HEK293 (cell line): ENCODE measurements around the gene SLC31A1.

Source experiments
- CTCF ChIA-PET: fragments of 350-600 bp; formaldehyde crosslinking; extraction: SDS; loops from one replicate; lab custom pipeline; 2021; ENCODE audit warnings: antibody characterized with exemption; lab: Yijun Ruan, JAX
- POLR2A ChIA-PET: fragments of 300-600 bp; formaldehyde crosslinking; extraction: SDS; loops from one replicate; lab custom pipeline; 2020; ENCODE audit warnings: antibody characterized with exemption, inconsistent platforms; lab: Yijun Ruan, JAX
- H3K27ac ChIP-seq: fragments of 200-500 bp; sonication (Bioruptor generic); 2 replicates; pipeline ENCODE4 v1.5.1; 2014; ENCODE audit warnings: low read depth, low read length, control low read depth, inconsistent platforms; ENCODE audit errors: extremely low read depth
- H3K36me3 ChIP-seq, 2 experiments: fragments of 200-500 bp in 1 of 2; sonication (Bioruptor generic) in 1 of 2; 1 replicate in 1 of 2; 2 replicates in 1 of 2; pipeline ENCODE4 v1.5.1; 2014 to 2017; ENCODE audit warnings: inconsistent platforms in 2 of 2, low read length in 2 of 2; ENCODE audit not compliant: control insufficient read depth in 2 of 2, insufficient read depth in 1 of 2
- H3K4me1 ChIP-seq: fragments of 200-500 bp; sonication (Bioruptor generic); 2 replicates; pipeline ENCODE4 v1.5.1; 2014; ENCODE audit warnings: mild to moderate bottlenecking, low read length, inconsistent platforms; ENCODE audit not compliant: control insufficient read depth, insufficient read depth
- H3K4me3 ChIP-seq: 2 replicates; pipeline ENCODE4 v1.5.1; 2011; ENCODE audit warnings: low read depth, mild to moderate bottlenecking, control low read depth, low read length, moderate library complexity
- H3K9me3 ChIP-seq: fragments of 200-500 bp; sonication (Bioruptor generic); 2 replicates; pipeline ENCODE4 v1.5.1; 2014; ENCODE audit warnings: low read depth, low read length, inconsistent platforms; ENCODE audit not compliant: control insufficient read depth, insufficient read depth
- GFI1B ChIP-seq: fragments of 450-650 bp; formaldehyde crosslinking; IDR thresholded peaks from 2 replicates; pipeline ENCODE4 v1.5.1; 2016; ENCODE audit warnings: missing biosample characterization, missing genetic modification characterization
- KLF9 ChIP-seq: fragments of 450-650 bp; formaldehyde crosslinking; IDR thresholded peaks from 2 replicates; pipeline ENCODE4 v1.5.1; 2016; ENCODE audit warnings: missing biosample characterization, missing genetic modification characterization, low read depth
- MYNN ChIP-seq: fragments of 450-650 bp; formaldehyde crosslinking; IDR thresholded peaks from 2 replicates; pipeline ENCODE4 v1.5.1; 2016; ENCODE audit warnings: missing biosample characterization, missing genetic modification characterization, borderline replicate concordance
- TRIM28 ChIP-seq: IDR thresholded peaks from 2 replicates; pipeline ENCODE4 v1.6.1; 2011; ENCODE audit warnings: low read length, control low read depth, borderline replicate concordance
- ZNF155 ChIP-seq: fragments of 450-650 bp; formaldehyde crosslinking; IDR thresholded peaks from 2 replicates; pipeline ENCODE4 v1.5.1; 2016; ENCODE audit warnings: missing biosample characterization, missing genetic modification characterization
- ZNF19 ChIP-seq: fragments of 450-650 bp; formaldehyde crosslinking; IDR thresholded peaks from 2 replicates; pipeline ENCODE4; 2016; ENCODE audit warnings: missing biosample characterization, missing genetic modification characterization, low read depth
- ZNF221 ChIP-seq: fragments of 450-650 bp; formaldehyde crosslinking; IDR thresholded peaks from 2 replicates; pipeline ENCODE4 v1.5.1; 2017; ENCODE audit warnings: missing biosample characterization, missing genetic modification characterization, borderline replicate concordance
- ZNF24 ChIP-seq: fragments of 450-650 bp; formaldehyde crosslinking; IDR thresholded peaks from 2 replicates; pipeline ENCODE4 v1.5.1; 2016; ENCODE audit warnings: missing biosample characterization, missing genetic modification characterization
- ZNF248 ChIP-seq: fragments of 450-650 bp; formaldehyde crosslinking; IDR thresholded peaks from 2 replicates; pipeline ENCODE4 v1.5.1; 2017; ENCODE audit warnings: missing biosample characterization, missing genetic modification characterization
- ZNF350 ChIP-seq: fragments of 450-650 bp; formaldehyde crosslinking; IDR thresholded peaks from 2 replicates; pipeline ENCODE4 v1.5.0; 2017; ENCODE audit warnings: missing biosample characterization, mild to moderate bottlenecking, missing genetic modification characterization
- ZNF48 ChIP-seq: fragments of 450-650 bp; formaldehyde crosslinking; IDR thresholded peaks from 2 replicates; pipeline ENCODE4 v1.5.1; 2016; ENCODE audit warnings: missing biosample characterization, missing genetic modification characterization
- ZNF596 ChIP-seq: fragments of 450-650 bp; IDR thresholded peaks from 2 replicates; pipeline ENCODE4 v1.5.0; 2018; ENCODE audit warnings: missing biosample characterization, mild to moderate bottlenecking, missing genetic modification characterization, moderate library complexity
- ZNF654 ChIP-seq: fragments of 450-650 bp; formaldehyde crosslinking; IDR thresholded peaks from 2 replicates; pipeline ENCODE4 v1.5.1; 2016; ENCODE audit warnings: low read depth, missing biosample characterization, missing genetic modification characterization
- ZNF792 ChIP-seq: fragments of 450-650 bp; formaldehyde crosslinking; IDR thresholded peaks from 2 replicates; pipeline ENCODE4 v1.5.1; 2016; ENCODE audit warnings: missing biosample characterization, missing genetic modification characterization
- TF ChIP-seq, protein P1 (sequence below): fragments of 450-650 bp; formaldehyde crosslinking; IDR thresholded peaks from 2 replicates; pipeline ENCODE4 v1.5.1; 2016; ENCODE audit warnings: missing biosample characterization, missing genetic modification characterization
- TF ChIP-seq, protein P2 (sequence below): fragments of 450-650 bp; formaldehyde crosslinking; IDR thresholded peaks from 2 replicates; pipeline ENCODE4 v1.5.1; 2016; ENCODE audit warnings: missing biosample characterization, missing genetic modification characterization
- TF ChIP-seq, protein P3 (sequence below): fragments of 450-650 bp; formaldehyde crosslinking; IDR thresholded peaks from 2 replicates; pipeline ENCODE4 v1.5.1; 2016; ENCODE audit warnings: missing biosample characterization, missing genetic modification characterization, low read depth
- TF ChIP-seq, protein P4 (sequence below): fragments of 450-650 bp; formaldehyde crosslinking; IDR thresholded peaks from 2 replicates; pipeline ENCODE4 v1.5.1; 2017; ENCODE audit warnings: missing biosample characterization, mild to moderate bottlenecking, missing genetic modification characterization, moderate library complexity

SLC31A1 gene

DNA sequence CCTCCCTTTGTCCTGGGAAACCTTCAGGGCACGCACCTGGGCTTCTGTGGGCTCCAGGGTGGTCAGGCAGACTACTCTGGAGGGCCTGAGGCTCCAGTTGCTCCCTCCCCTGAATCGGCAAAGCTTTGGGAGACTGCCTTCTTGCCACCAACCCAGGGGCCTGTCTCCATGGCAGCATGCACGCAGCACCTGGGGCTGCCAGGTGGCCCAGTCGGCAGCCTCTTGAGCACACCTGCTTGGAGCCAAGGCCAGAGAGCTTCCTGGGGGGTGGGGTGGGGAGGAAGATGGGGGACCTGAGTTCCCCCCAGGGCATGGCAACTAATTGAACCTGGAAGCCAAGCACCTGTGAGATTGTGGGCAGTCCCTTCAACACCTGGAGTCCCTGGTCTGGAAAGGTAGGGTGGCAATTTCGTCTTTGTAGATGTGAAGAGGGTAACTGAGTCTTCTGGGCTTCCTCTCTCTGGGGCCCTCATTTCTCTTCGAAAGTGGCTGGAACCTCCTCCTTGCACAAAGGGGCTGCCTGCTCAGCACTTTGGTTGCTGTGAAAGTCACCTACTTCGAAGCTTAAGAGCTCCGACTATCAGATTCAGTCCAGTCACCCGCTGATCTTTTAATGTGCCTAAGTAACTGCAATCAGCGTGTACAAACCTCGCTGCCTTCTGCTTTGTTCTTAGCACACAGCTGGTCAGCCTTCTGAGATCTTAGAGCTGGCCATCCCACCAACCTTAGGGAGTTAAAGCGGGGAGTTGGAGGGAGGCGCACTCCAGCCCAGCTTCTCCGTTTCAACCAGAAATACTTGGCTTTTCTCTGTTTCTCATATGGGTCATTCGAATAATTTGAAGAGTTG lies 77.8 kb downstream of the SLC31A1 start:
- CTCF ChIA-PET, result interaction anchor here (1.7 kb wide), 1 partner anchor 12 kb away, joined by 5 read pairs; no protein-coding TSS in a partner anchor
- POLR2A ChIA-PET, result interaction anchor here (0.9 to 1.8 kb wide), 3 partner anchors 24 to 78 kb away, joined by 3 to 5 read pairs (median 4); partner anchors contain the start of genes CDC26, FKBP15, PRPF4 and SLC31A1
- H3K4me1 ChIP-seq, result no peaks in the 10 kb centered on the region
- no peak overlapping the region for H3K4me3 ChIP-seq
- peaks cover 0 to under 1% of the 10 kb centered on the region in 2 experiments; a peak in 1 of 3 replicates for H3K36me3 ChIP-seq
- TF ChIP-seq ZNF19 (no peak), MYNN (no peak), ZNF221 (tag by site-specific recombination) (no peak), KLF9 (tag by site-specific recombination) (no peak), ZNF792 (tag by site-specific recombination) (no peak), ZNF48 (tag by site-specific recombination) (no peak), ZNF596 (tag by site-specific recombination) (no peak), GFI1B (no peak)
- TF ChIP-seq, protein P1, sequence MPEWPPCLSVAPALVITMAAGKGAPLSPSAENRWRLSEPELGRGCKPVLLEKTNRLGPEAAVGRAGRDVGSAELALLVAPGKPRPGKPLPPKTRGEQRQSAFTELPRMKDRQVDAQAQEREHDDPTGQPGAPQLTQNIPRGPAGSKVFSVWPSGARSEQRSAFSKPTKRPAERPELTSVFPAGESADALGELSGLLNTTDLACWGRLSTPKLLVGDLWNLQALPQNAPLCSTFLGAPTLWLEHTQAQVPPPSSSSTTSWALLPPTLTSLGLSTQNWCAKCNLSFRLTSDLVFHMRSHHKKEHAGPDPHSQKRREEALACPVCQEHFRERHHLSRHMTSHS, result no peak
- TF ChIP-seq, protein P2, sequence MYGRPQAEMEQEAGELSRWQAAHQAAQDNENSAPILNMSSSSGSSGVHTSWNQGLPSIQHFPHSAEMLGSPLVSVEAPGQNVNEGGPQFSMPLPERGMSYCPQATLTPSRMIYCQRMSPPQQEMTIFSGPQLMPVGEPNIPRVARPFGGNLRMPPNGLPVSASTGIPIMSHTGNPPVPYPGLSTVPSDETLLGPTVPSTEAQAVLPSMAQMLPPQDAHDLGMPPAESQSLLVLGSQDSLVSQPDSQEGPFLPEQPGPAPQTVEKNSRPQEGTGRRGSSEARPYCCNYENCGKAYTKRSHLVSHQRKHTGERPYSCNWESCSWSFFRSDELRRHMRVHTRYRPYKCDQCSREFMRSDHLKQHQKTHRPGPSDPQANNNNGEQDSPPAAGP (tag by site-specific recombination), result no peak
- TF ChIP-seq, protein P3, sequence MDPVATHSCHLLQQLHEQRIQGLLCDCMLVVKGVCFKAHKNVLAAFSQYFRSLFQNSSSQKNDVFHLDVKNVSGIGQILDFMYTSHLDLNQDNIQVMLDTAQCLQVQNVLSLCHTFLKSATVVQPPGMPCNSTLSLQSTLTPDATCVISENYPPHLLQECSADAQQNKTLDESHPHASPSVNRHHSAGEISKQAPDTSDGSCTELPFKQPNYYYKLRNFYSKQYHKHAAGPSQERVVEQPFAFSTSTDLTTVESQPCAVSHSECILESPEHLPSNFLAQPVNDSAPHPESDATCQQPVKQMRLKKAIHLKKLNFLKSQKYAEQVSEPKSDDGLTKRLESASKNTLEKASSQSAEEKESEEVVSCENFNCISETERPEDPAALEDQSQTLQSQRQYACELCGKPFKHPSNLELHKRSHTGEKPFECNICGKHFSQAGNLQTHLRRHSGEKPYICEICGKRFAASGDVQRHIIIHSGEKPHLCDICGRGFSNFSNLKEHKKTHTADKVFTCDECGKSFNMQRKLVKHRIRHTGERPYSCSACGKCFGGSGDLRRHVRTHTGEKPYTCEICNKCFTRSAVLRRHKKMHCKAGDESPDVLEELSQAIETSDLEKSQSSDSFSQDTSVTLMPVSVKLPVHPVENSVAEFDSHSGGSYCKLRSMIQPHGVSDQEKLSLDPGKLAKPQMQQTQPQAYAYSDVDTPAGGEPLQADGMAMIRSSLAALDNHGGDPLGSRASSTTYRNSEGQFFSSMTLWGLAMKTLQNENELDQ, result no peak
- no peaks in the 10 kb centered on the region for H3K9me3 ChIP-seq
- no peak overlapping the region for H3K27ac ChIP-seq

DNA sequence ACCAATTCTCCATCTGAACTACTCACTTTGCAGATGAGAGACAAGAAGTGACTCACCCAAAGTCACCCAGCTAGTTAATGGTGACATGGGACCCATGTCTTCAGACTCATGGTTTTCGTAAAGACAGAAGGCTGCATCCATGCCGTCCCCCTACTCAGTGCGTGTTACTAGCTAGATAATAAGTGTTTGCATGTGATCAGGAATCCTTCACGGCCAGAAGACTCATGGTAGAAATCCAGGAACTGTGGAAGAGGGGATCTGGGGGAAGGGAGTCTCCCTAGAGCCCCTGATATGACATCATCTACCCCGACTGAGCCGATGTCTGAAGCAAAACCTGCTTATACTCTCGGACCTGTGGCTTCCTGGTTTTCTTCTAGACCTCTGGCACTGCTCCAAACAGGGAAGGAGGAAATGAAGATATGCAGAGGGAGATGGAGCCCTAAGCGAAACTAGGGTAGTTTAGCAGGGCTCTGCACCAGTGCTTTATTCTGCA lies 78.5 kb downstream of the SLC31A1 start:
- TF ChIP-seq ZNF248 (tag by site-specific recombination) (no peak), ZNF24 (no peak)
- TF ChIP-seq, protein P4, sequence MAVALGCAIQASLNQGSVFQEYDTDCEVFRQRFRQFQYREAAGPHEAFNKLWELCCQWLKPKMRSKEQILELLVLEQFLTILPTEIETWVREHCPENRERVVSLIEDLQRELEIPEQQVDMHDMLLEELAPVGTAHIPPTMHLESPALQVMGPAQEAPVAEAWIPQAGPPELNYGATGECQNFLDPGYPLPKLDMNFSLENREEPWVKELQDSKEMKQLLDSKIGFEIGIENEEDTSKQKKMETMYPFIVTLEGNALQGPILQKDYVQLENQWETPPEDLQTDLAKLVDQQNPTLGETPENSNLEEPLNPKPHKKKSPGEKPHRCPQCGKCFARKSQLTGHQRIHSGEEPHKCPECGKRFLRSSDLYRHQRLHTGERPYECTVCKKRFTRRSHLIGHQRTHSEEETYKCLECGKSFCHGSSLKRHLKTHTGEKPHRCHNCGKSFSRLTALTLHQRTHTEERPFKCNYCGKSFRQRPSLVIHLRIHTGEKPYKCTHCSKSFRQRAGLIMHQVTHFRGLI (tag by site-specific recombination), result peak; percentile 75
- H3K27ac ChIP-seq, result no peak overlapping the region
- ChIA-PET CTCF (interaction anchor here (1.1 to 1.7 kb wide), 2 partner anchors 12 to 107 kb away, joined by 3 to 5 read pairs; no protein-coding TSS in a partner anchor), POLR2A (interaction anchor here (0.6 to 1.8 kb wide), 3 partner anchors 24 to 190 kb away, joined by 4 to 5 read pairs (median 5); partner anchors contain the start of genes CDC26, FKBP15, PRPF4 and SLC31A1)
- no peak overlapping the region for H3K4me3 ChIP-seq
- no peaks in the 10 kb centered on the region for H3K36me3 ChIP-seq
- no peaks in the 10 kb centered on the region for H3K9me3 ChIP-seq
- H3K4me1 ChIP-seq, result no peaks in the 10 kb centered on the region

DNA sequence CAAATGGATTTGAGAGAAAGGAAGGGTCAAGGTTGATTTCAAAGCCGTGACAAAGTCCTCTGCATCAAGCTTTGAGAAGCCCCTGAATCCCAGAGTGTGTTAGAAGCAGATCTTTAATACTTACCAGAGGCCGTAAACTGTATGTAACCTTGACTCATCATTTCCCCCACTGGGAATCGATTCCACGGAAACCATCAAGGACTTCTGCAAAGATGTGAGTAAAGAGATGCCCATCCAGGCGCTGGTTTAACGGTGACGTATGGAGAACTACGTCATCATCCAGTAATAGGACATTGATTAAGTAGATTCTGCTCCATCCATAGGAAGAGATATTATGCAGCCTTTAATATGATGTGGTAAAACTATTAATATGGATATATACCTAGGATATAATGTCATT lies 80.2 kb downstream of the SLC31A1 start:
- TF ChIP-seq ZNF155 (tag by site-specific recombination) (no peak), ZNF350 (no peak), ZNF654 (no peak), TRIM28 (no peak)
- no peaks in the 10 kb centered on the region for H3K36me3 ChIP-seq
- H3K9me3 ChIP-seq, result no peaks in the 10 kb centered on the region
- ChIA-PET POLR2A (no interaction called here), CTCF (no interaction called here)
- no peak overlapping the region for H3K27ac ChIP-seq
- no peak overlapping the region for H3K4me3 ChIP-seq
- H3K4me1 ChIP-seq, result no peaks in the 10 kb centered on the region
